Measurements from ENCODE around the gene ENPP7.

GRCh38 chr17:79781736-79782575, 51.2 kb downstream of the ENPP7 start:
- TF ChIP-seq CTCF (IDR thresholded peaks at IDR 0.05), result no peak
- TF ChIP-seq POLR2A (IDR thresholded peaks at IDR 0.05), result no peak

Measured in lower leg skin (tissue), 3 donors.